Right renal cortex interstitium (tissue), 3 donors: ENCODE measurements around the gene TXNRD1. TPM values are rescaled to one million over a fixed set of nuclear protein-coding genes. Genes with fewer than 3 reads are reported as not detected.
"Not testable (repeated sequence)": the region's sequence is repeated elsewhere in the genome, so short reads cannot be mapped to it uniquely, and the experiment has no call there.

Experiments
- DNase-seq, 3 donors: peaks; one replicate each; pipeline ENCODE4 v3.0.0-alpha.2; 2013; ENCODE audit warnings: low read depth in 3 of 3, low spot score in 2 of 3
- polyA plus RNA-seq, 3 donors: library from polyadenylated mRNA; unstranded; fragments of 120-200 nt; gene quantifications; one replicate each; pipeline ENCODE4 v1.2.1, GENCODE V29; 2013; ENCODE audit not compliant: insufficient read length in 3 of 3

TXNRD1 gene
- polyA plus RNA-seq, 3 donors = 70.1 to 72.2 (median 71.8) TPM

GRCh38 chr12:104189915-104190555, 25.5 kb upstream of the TXNRD1 start:
- no peak for DNase-seq

- no peak for DNase-seq
These were observed 24.9 kb upstream of the TXNRD1 start for GRCh38 chr12:104190641-104191176.

GRCh38 chr12:104197264-104197663, 18.3 kb upstream of the TXNRD1 start:
- DNase-seq = no peak

GRCh38 chr12:104199964-104200363, 15.6 kb upstream of the TXNRD1 start:
- DNase-seq = no peak

GRCh38 chr12:104201238-104202001, 14.2 kb upstream of the TXNRD1 start:
- DNase-seq = no peak

GRCh38 chr12:104204690-104205480, 10.7 kb upstream of the TXNRD1 start:
- no peak for DNase-seq

- DNase-seq = no peak
These were observed 8.0 kb upstream of the TXNRD1 start for GRCh38 chr12:104207416-104208205.

- no peak for DNase-seq
These were observed 3.1 kb upstream of the TXNRD1 start for GRCh38 chr12:104212516-104212915.

- DNase-seq = no peak
These were observed 1.6 kb upstream of the TXNRD1 start for GRCh38 chr12:104213952-104214351.

- DNase-seq = no peak
These were observed 944 bp downstream of the TXNRD1 start for GRCh38 chr12:104216521-104216924.

- not testable (repeated sequence) for DNase-seq
These were observed 2.9 kb downstream of the TXNRD1 start for GRCh38 chr12:104218506-104218905.

GRCh38 chr12:104218935-104219334, 3.4 kb downstream of the TXNRD1 start:
- no peak for DNase-seq

- DNase-seq = no peak
These were observed 3.8 kb downstream of the TXNRD1 start for GRCh38 chr12:104219361-104219892.

- DNase-seq = no peak
These were observed 4.4 kb downstream of the TXNRD1 start for GRCh38 chr12:104219908-104220404.

- DNase-seq = no peak
These were observed 5.4 kb downstream of the TXNRD1 start for GRCh38 chr12:104220931-104221330.

- no peak for DNase-seq
These were observed 7.4 kb downstream of the TXNRD1 start for GRCh38 chr12:104222976-104223375.

- no peak for DNase-seq
These were observed 8.1 kb downstream of the TXNRD1 start for GRCh38 chr12:104223712-104224111.

- DNase-seq = no peak
These were observed 11.1 kb downstream of the TXNRD1 start for GRCh38 chr12:104226672-104227071.

- no peak for DNase-seq
These were observed 14.9 kb downstream of the TXNRD1 start for GRCh38 chr12:104230304-104231095.
